Subcutaneous abdominal adipose tissue (tissue), 5 donors: ENCODE data around the gene KLHL22.
"Not testable (repeated sequence)": the region's sequence is repeated elsewhere in the genome, so short reads cannot be mapped to it uniquely, and the experiment has no call there.

Experiments used
- H3K27ac ChIP-seq: one replicate; pipeline ENCODE4 v1.7.0; 2013; ENCODE audit warnings: low read depth, mild to moderate bottlenecking, inconsistent platforms, low read length, moderate library complexity
- H3K27me3 ChIP-seq, 5 donors: one replicate each; pipeline ENCODE4 v1.7.0; 2013; ENCODE audit warnings: low read length in 5 of 5, inconsistent platforms in 1 of 5; ENCODE audit not compliant: control insufficient read depth in 5 of 5, insufficient read depth in 4 of 5
- H3K36me3 ChIP-seq, 5 donors: one replicate each; pipeline ENCODE4 v1.7.0; 2013; ENCODE audit warnings: low read length in 5 of 5; ENCODE audit not compliant: control insufficient read depth in 5 of 5, insufficient read depth in 5 of 5
- H3K4me1 ChIP-seq, 5 donors: one replicate each; pipeline ENCODE4 v1.7.0; 2013; ENCODE audit warnings: low read length in 5 of 5, mild to moderate bottlenecking in 3 of 5, moderate library complexity in 1 of 5; ENCODE audit not compliant: control insufficient read depth in 5 of 5, insufficient read depth in 5 of 5
- H3K4me3 ChIP-seq, 5 donors: one replicate each; pipeline ENCODE4 v1.7.0; 2013; ENCODE audit warnings: low read length in 5 of 5, low read depth in 1 of 5
- H3K9ac ChIP-seq, 5 donors: one replicate each; pipeline ENCODE4 v1.7.0; 2013; ENCODE audit warnings: low read length in 5 of 5, mild to moderate bottlenecking in 4 of 5, moderate library complexity in 3 of 5
- H3K9me3 ChIP-seq, 5 donors: one replicate each; pipeline ENCODE4 v1.7.0; 2013; ENCODE audit warnings: low read length in 5 of 5; ENCODE audit not compliant: control insufficient read depth in 5 of 5
- donor health status: healthy.
- donor health status: healthy.
- donor health status: healthy.
- donor health status: healthy.
- donor health status: healthy.

KLHL22 gene

DNA sequence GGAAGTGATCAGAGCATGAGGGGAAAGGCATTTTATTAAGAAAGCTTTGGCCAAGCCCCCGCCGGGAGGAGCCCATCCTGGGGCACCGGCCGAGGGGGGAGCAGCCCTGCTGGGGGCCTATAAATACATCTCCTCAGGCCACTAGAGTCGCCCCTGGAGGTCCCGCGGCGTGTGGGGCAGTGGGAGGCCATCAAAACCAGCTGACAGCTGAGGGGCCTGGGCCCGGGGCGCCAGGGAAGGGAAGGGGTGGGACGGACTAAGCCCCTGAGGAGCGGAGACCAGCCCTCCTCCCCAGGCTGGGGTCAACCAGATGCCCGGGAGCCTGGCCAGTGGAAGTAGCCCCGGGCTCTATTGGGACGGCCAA, 71.0 kb downstream of the KLHL22 start:
- Histone ChIP-seq H3K36me3 (peaks cover 0 to 23% (median 19%) of the 10 kb centered on the region in 5 donors), H3K4me3 (no peak overlapping the region), H3K9ac (no peak overlapping the region), H3K4me1 (peaks cover 0 to 24% (median 18%) of the 10 kb centered on the region in 5 donors), H3K9me3 (no peaks in the 10 kb centered on the region), H3K27me3 (no peaks in the 10 kb centered on the region), H3K27ac (no peak overlapping the region)

DNA sequence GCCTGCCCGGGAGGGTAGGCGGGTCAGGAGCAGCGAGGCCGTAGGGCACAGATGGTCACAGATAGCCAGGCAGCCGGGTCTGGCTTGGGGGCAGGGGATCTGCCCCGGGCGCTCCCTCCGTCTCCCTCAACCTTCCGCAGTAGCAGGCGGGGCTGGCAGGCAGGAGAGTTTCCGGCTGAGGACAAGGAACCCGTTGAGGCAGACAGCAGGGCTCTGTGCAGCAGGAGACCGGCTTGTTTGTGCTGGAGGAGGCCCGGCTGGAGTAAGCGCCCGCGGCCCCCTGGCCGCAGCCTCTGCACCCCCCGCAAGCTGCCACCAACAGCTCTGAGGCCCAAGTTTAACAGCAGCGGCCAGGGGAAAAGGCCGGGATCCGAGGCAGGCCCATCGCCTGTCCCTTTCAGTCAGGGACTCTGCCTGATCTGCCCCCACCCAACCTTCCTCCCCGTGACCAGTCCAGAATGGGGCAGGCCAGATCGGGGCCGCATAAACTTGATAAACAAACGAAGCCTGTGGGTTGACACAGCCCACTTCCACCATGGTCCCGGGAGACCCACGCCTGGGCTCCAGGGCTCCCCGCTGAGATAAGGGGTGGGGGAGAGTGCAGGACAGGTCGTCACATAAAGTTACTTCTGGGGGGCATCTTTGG, 71.6 kb downstream of the KLHL22 start:
- Histone ChIP-seq H3K4me3 (no peak overlapping the region), H3K36me3 (peaks cover 0 to 20% (median 19%) of the 10 kb centered on the region in 5 donors), H3K27me3 (no peaks in the 10 kb centered on the region), H3K9me3 (no peaks in the 10 kb centered on the region), H3K9ac (no peak overlapping the region), H3K27ac (no peak overlapping the region), H3K4me1 (peaks cover 0 to 24% (median 18%) of the 10 kb centered on the region in 5 donors)

DNA sequence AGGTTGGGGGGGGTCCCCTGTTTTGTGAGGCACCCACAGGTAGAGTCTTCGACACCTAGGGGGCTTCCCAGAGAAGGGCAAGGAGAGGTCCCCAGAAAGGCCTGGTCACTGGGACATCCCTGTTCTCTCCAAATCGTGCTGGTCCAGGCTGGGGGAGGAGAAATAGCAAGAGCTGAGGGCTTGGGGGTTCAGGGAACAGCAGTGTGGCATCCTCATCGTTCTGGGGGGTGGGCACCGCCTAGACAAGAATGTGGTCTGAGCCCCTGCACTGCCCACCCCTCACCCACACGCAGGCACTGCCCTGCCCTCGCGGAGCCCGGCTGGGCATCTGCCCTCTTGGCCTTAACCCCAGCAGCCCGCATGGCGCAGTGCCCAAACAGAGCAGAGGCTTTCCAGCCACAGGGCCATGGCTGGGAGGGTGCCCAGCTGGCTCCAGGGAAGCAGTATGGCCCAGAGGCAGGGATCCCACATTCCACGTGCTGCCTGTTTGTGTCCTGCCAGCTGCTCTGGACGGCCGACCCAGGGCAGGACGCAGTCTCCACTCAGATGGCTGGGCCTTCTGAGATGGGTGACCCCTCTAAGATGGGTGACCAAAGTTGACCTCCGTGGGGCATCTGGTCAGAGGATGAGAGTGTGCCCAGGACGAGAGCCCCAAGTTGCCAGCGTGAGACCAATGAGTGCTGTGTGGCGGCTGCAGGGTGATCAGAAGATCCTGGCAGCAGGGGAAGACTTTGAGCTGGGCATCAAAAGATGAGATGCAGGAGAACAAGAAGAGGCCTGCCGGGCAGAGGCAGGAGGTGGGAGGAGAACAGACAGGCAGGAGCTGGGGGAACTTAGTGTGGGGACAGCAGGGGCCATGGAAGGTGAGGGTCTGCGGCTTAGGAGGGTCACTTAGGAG, 72.3 kb downstream of the KLHL22 start:
- no peak overlapping the region for H3K9ac ChIP-seq
- peaks cover 0 to 29% (median 21%) of the 10 kb centered on the region in 5 donors for H3K4me1 ChIP-seq
- H3K4me3 ChIP-seq, result no peak overlapping the region
- H3K27ac ChIP-seq, result no peak overlapping the region
- no peaks in the 10 kb centered on the region for H3K9me3 ChIP-seq
- H3K36me3 ChIP-seq, result peaks cover 0 to 14% (median 13%) of the 10 kb centered on the region in 5 donors
- H3K27me3 ChIP-seq, result no peaks in the 10 kb centered on the region

DNA sequence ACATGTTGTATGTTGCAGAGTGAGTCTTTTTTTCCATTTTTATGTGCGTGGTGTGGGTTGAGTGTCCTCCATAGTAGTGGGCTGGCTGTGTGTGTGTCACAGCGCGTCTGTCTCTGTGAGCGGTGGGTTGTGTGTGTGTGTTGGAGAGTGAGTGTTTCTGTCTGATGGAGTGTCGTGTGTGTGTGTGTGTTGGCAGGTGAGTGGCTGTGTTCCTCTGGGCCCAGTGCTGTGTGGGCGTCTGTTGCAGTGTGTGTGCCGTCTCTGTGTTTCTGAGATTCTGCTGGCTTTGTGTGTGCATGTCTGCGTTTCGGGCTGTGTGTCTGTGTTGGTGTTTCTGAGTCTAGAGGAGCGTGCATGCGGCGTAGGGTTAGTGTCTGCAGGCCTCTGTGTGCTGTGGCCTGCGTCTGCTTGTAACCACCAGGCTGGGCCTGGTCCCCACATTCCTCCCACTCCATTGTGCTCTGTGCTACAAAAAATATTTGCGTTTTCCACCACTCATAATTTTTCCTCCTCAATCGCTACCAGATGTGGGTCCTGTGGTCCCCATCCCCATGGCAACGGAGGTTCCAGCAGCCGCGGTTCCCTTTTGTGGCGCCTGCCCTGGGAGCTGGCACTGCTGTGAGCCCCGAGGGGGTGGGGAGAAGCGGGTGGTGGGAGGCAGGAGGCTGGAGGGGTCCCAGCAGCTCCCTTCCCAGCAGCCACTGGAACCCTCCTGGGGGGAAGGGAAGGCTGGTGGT, 73.2 kb downstream of the KLHL22 start:
- Histone ChIP-seq H3K4me3 (no peak overlapping the region), H3K27ac (no peak overlapping the region), H3K9ac (no peak overlapping the region), H3K4me1 (peaks cover 0 to 30% (median 22%) of the 10 kb centered on the region in 5 donors), H3K27me3 (no peaks in the 10 kb centered on the region), H3K9me3 (no peaks in the 10 kb centered on the region), H3K36me3 (peaks cover 0 to 13% (median 9%) of the 10 kb centered on the region in 5 donors)

DNA sequence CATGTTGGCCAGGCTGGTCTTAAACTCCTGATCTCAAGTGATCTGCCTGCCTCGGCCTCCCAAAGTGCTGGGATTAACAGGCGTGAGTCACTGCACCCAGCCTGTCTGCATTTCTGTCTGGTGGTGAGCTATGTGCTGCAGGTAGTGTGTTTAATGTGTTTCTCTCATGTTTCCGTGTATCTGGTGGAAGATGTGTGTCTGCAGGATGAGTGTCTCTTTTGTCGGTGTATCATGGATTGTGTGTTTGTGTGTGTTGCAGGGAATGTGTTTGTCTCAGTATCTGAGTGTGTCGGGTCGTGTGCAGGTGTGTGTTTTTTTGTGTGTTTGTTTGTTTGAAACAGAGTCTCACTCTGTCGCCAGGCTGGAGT, 74.1 kb downstream of the KLHL22 start:
- Histone ChIP-seq H3K9ac (no peak overlapping the region), H3K4me3 (no peak overlapping the region), H3K27me3 (no peaks in the 10 kb centered on the region), H3K27ac (no peak overlapping the region), H3K9me3 (no peaks in the 10 kb centered on the region), H3K36me3 (peaks cover 0 to 6% (median 4%) of the 10 kb centered on the region in 5 donors), H3K4me1 (peaks cover 0 to 30% (median 22%) of the 10 kb centered on the region in 5 donors)

DNA sequence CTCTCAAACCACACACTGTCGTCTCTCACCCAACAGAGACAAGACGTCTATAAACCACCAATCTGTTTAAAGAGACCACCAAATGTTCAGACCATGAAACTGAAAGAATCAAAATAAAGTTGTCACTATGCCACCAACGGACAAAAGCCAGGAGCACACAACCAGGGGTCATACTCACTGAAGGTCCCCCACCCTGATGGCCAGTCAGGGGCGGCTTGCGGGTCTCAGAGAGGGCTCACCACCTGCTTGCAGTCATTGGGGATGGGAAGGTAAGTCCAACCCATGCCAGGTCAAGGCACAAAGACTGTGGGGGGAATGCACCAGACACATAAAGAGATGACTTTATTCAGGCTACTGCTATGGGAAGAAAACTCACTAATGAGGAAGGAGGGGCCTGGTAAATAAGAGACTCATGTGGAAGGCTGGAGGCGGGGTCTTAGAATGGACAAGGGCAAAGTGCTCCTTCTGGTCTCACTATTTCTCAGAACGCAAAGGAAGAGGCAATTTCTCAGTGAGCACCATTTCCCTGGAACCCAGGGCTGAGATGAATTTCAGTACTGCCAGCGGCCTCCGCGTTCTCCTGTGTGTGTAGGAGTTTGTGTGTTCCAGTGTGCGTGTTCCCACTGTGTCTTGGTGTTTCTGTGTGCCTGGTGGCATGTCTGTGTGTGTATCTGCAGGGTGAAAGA, 75.3 kb downstream of the KLHL22 start:
- Histone ChIP-seq H3K9me3 (no peaks in the 10 kb centered on the region), H3K27me3 (no peaks in the 10 kb centered on the region), H3K4me3 (no peak overlapping the region), H3K27ac (no peak overlapping the region), H3K36me3 (no peaks in the 10 kb centered on the region), H3K9ac (no peak overlapping the region), H3K4me1 (peaks cover 0 to 26% (median 22%) of the 10 kb centered on the region in 5 donors)

DNA sequence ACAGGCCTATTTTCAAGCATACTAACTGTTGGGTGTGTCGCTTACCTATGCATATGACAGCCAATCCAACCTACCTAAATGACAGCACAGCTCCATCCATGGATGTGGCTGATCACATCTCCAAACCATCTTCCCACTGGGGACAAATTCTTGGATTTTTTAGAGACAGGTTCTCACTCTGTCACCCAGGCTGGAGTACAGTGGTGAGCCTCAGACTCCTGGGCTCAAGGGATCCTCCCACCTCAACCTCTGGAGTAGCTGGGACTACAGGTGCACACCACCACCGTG, 76.0 kb downstream of the KLHL22 start:
- Histone ChIP-seq H3K4me3 (no peak overlapping the region), H3K36me3 (no peaks in the 10 kb centered on the region), H3K9me3 (no peaks in the 10 kb centered on the region), H3K27ac (no peak overlapping the region), H3K4me1 (peaks cover 0 to 26% (median 21%) of the 10 kb centered on the region in 5 donors), H3K27me3 (no peaks in the 10 kb centered on the region), H3K9ac (no peak overlapping the region)

DNA sequence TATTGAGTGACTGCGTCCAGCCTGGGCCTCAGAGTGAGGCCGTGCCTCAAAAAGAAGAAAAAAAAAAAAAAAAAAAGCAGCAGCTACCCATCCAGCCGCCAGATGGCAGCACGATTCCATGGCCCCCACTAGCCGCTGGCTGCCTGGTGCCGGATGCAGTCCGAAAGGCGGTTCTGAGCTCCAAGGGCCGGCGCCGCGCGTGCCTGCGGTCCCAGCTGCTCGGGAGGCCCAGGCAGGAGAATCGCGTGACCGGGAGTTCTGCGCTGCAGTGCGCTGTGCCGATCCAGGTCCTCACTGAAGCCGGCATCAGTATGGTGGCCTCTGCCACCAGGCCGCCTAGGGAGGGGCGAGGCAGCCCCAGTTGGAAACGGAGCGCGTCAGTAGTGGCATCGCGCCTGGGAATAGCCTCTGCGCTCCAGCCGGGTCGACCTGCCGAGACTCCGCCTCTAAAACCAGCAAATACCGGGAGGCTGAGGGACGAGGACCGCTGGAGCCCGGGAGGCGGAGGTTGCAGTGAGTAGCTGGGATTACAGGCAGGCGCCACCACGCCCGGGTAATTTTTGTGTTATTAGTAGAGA, 77.3 kb downstream of the KLHL22 start:
- H3K4me1 ChIP-seq, result peaks cover 0 to 15% (median 13%) of the 10 kb centered on the region in 5 donors
- H3K27ac ChIP-seq, result no peak overlapping the region
- H3K36me3 ChIP-seq, result no peaks in the 10 kb centered on the region
- no peaks in the 10 kb centered on the region for H3K9me3 ChIP-seq
- no peaks in the 10 kb centered on the region for H3K27me3 ChIP-seq
- H3K4me3 ChIP-seq, result peak overlapping the region in 4 of 5 donors; percentile 59 to 64 (median 60)
- peak overlapping the region in 2 of 5 donors; percentile 62 to 64 for H3K9ac ChIP-seq

DNA sequence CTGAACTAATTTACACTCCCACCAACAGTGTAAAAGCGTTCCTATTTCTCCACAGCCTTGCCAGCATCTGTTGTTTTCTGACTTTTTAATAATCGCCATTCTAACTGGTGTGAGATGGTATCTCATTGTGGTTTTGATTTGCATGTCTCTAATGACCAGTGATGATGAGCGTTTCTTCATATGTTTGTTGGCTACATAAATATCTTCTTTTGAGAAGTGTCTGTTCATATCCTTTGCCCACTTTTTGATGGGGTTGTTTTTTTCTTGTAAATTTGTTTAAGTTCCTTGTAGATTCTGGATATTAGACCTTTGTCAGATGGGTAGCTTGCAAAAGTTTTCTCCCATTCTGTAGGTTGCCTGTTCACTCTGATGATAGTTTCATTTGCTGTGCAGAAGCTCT, 79.9 kb downstream of the KLHL22 start:
- H3K36me3 ChIP-seq, H3K27me3 ChIP-seq, H3K9me3 ChIP-seq, H3K27ac ChIP-seq, H3K9ac ChIP-seq, H3K4me1 ChIP-seq, H3K4me3 ChIP-seq: not testable (repeated sequence)
